HFFc6 (cell line): ENCODE data around the gene NUPR2. TPM values are rescaled to one million over a fixed set of nuclear protein-coding genes. Genes with fewer than 3 reads are reported as not detected.
"Not testable (repeated sequence)": the region's sequence is repeated elsewhere in the genome, so short reads cannot be mapped to it uniquely, and the experiment has no call there.

ENCODE experiments used
- DNase-seq: peaks from one replicate; pipeline ENCODE4 v3.0.0-alpha.2; 2018
- H3K27ac Mint-ChIP-seq: 2 replicates; pipeline ENCODE4 v1.8.0; 2020; ENCODE audit warnings: mild to moderate bottlenecking, mixed read lengths
- H3K27me3 Mint-ChIP-seq: 2 replicates; pipeline ENCODE4 v1.8.0; 2021; ENCODE audit warnings: mild to moderate bottlenecking, moderate library complexity, mixed read lengths; ENCODE audit not compliant: insufficient read depth
- H3K36me3 Mint-ChIP-seq: 2 replicates; pipeline ENCODE4 v1.8.0; 2021; ENCODE audit warnings: low read depth, mixed read lengths
- H3K4me1 Mint-ChIP-seq: 2 replicates; pipeline ENCODE4 v1.8.0; 2020; ENCODE audit warnings: low read depth, mixed read lengths
- H3K4me3 Mint-ChIP-seq: 2 replicates; pipeline ENCODE4 v1.8.0; 2020; ENCODE audit warnings: mild to moderate bottlenecking, moderate library complexity, mixed read lengths
- H3K9me3 Mint-ChIP-seq: 2 replicates; pipeline ENCODE4 v1.8.0; 2020; ENCODE audit warnings: mild to moderate bottlenecking, mixed read lengths
- CTCF ChIP-seq: fragments of 200-600 bp; sonication (generic); IDR thresholded peaks from 2 replicates; pipeline ENCODE4 v1.5.0; 2021; ENCODE audit warnings: antibody characterized with exemption, mild to moderate bottlenecking
- total RNA-seq, 6 experiments: library from RNA; stranded (reverse); fragmentation: NEBNext Ultra II Directional; extraction: Animal tissue kit (Norgen Biotek cat#: 25700); gene quantifications; 2 replicates in 1 of 6; 3 replicates in 5 of 6; pipeline ENCODE4 v1.2.3, GENCODE V29; 2021

Gene NUPR2
- total RNA-seq, 6 experiments from 2014 or later, result not detected

GRCh38 chr7:56099653-56100052 is 16.6 kb downstream of the NUPR2 start:
- Mint-ChIP-seq H3K4me1 (peaks cover 18% of the 10 kb centered on the region), H3K27ac (no peak overlapping the region), H3K4me3 (no peak overlapping the region), H3K9me3 (no peaks in the 10 kb centered on the region), H3K27me3 (no peaks in the 10 kb centered on the region), H3K36me3 (peaks cover 20% of the 10 kb centered on the region)
- DNase-seq, result no peak
- peak; percentile 20; the same call in 1 of the 2 replicates for TF ChIP-seq CTCF

- not testable (repeated sequence) for DNase-seq, H3K27me3 Mint-ChIP-seq, H3K4me3 Mint-ChIP-seq, H3K9me3 Mint-ChIP-seq, H3K27ac Mint-ChIP-seq
- H3K4me1 Mint-ChIP-seq, result peaks cover 21% of the 10 kb centered on the region
- peaks cover 15% of the 10 kb centered on the region for H3K36me3 Mint-ChIP-seq
Observed at GRCh38 chr7:56098187-56099008, 17.8 kb downstream of the NUPR2 start.

- H3K27me3 Mint-ChIP-seq, result no peaks in the 10 kb centered on the region
- H3K4me1 Mint-ChIP-seq, result peaks cover 28% of the 10 kb centered on the region
- H3K9me3 Mint-ChIP-seq, result no peaks in the 10 kb centered on the region
- DNase-seq, result peak; percentile 84
- no peak for TF ChIP-seq CTCF
- peak overlapping the region; percentile 42; the same call in 1 of the 2 replicates for H3K27ac Mint-ChIP-seq
- H3K36me3 Mint-ChIP-seq, result peaks cover 15% of the 10 kb centered on the region
- H3K4me3 Mint-ChIP-seq, result peak overlapping the region; percentile 17
Observed at GRCh38 chr7:56097700-56098099, 18.5 kb downstream of the NUPR2 start.

- DNase-seq, result peak; percentile 84
- peaks cover 21% of the 10 kb centered on the region for H3K4me1 Mint-ChIP-seq
- H3K27me3 Mint-ChIP-seq, result no peaks in the 10 kb centered on the region
- peak within 1 kb of the TSS; percentile 56 for H3K4me3 Mint-ChIP-seq
- peak; percentile 81 for TF ChIP-seq CTCF
- peaks cover 5% of the 10 kb centered on the region for H3K36me3 Mint-ChIP-seq
- H3K27ac Mint-ChIP-seq, result peak within 1 kb of the TSS; percentile 65
- H3K9me3 Mint-ChIP-seq, result no peaks in the 10 kb centered on the region
Observed at GRCh38 chr7:56092789-56093531, 23.3 kb downstream of the NUPR2 start, which contains the start of gene PHKG1. Gene PHKG1 (minus strand): TSS chr7:56092952. CDS start chr7:56088941, 4,011 bp downstream.

- H3K36me3 Mint-ChIP-seq, H3K27me3 Mint-ChIP-seq, DNase-seq, H3K9me3 Mint-ChIP-seq: not testable (repeated sequence)
- Mint-ChIP-seq H3K4me3 (peak overlapping the region; percentile 56; the same call in 1 of the 2 replicates), H3K27ac (peak overlapping the region; percentile 65; the same call in 1 of the 2 replicates), H3K4me1 (peaks cover 16% of the 10 kb centered on the region)
Observed at GRCh38 chr7:56092388-56092787, 23.8 kb downstream of the NUPR2 start.

GRCh38 chr7:56091591-56091990 is 24.6 kb downstream of the NUPR2 start:
- H3K9me3 Mint-ChIP-seq, result no peaks in the 10 kb centered on the region
- no peaks in the 10 kb centered on the region for H3K27me3 Mint-ChIP-seq
- no peak for TF ChIP-seq CTCF

More at GRCh38 chr7:56091591-56091990, 24.6 kb downstream of the NUPR2 start:
- Mint-ChIP-seq H3K4me3 (no peak overlapping the region), H3K4me1 (peaks cover 14% of the 10 kb centered on the region), H3K27ac (no peak overlapping the region), H3K36me3 (peaks cover 4% of the 10 kb centered on the region)
- DNase-seq, result no peak
